Measurements from ENCODE around the gene HDC. TPM values are rescaled to one million over a fixed set of nuclear protein-coding genes. Genes with fewer than 3 reads are reported as not detected.

HDC gene
- total RNA-seq, 1 experiment from 2014 or later: not detected

DNA sequence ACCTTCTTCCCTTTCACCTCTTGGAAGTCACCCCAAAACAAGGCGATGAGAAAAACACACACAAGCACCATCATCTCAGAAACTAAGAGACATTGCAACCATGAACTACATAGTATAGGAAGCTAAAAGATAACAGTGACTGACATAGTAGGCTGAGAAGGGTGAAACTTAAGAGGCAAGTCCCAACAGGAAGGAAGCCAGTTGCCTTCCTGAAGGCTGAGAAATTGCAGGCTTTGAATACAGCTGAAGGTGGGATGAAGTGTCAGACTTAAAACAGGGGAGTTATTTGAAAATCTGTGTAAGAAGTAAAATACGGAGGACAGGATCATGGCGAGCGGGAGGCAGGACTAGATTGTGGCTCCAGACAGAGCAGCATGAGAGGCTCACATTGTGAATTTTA lies 55.7 kb downstream of the HDC start (continued):
- TF ChIP-seq, protein P1, sequence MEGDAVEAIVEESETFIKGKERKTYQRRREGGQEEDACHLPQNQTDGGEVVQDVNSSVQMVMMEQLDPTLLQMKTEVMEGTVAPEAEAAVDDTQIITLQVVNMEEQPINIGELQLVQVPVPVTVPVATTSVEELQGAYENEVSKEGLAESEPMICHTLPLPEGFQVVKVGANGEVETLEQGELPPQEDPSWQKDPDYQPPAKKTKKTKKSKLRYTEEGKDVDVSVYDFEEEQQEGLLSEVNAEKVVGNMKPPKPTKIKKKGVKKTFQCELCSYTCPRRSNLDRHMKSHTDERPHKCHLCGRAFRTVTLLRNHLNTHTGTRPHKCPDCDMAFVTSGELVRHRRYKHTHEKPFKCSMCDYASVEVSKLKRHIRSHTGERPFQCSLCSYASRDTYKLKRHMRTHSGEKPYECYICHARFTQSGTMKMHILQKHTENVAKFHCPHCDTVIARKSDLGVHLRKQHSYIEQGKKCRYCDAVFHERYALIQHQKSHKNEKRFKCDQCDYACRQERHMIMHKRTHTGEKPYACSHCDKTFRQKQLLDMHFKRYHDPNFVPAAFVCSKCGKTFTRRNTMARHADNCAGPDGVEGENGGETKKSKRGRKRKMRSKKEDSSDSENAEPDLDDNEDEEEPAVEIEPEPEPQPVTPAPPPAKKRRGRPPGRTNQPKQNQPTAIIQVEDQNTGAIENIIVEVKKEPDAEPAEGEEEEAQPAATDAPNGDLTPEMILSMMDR (IDR thresholded peaks at IDR 0.05 in 2 of 3, conservative IDR thresholded peaks at IDR 0.05 in 1 of 3; ENCODE audit: borderline replicate concordance in 1 of 3, insufficient read depth in 1 of 3, low read depth in 2 of 3, low read length in 2 of 3): no peak
- TF ChIP-seq JUND (IDR thresholded peaks at IDR 0.05): no peak

DNA sequence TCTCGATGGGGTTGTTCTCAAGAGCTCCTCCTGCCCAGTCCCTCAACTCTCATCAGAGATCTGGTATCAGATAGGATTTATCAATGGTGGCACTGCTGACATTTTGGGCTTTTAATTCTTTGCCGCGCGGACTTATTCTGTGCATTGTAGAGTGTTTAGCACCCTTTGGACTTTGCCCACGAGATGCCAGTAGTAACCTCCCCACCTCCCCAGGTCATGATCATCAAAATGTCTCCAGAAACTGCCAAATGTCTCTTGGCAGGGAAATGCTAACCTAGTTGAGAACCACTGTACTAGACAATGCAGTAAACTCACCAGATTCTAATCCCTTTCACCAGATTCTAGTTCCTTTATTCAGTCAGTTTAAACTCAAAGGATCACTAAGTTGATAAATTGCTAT lies 59.5 kb downstream of the HDC start:
- H3K4me2 ChIP-seq (ENCODE audit: low read length): no peak overlapping the region
- H4K20me1 ChIP-seq (ENCODE audit: insufficient read depth): no peaks in the 10 kb centered on the region
- ATAC-seq (no peak), DNase-seq (ENCODE audit: low read depth, low spot score) (no peak)
- ChIA-PET POLR2A (no interaction called here), RAD21 (ENCODE audit: low non-redundant PET in 1 of 2, low total read pairs in 2 of 2, uncharacterized antibody in 2 of 2, unreplicated experiment in 2 of 2) (no interaction called here), CTCF (no interaction called here)
- H3K79me2 ChIP-seq (ENCODE audit: insufficient read depth, low read length): no peaks in the 10 kb centered on the region
- H3K9me3 ChIP-seq (ENCODE audit: control insufficient read depth in 1 of 2, insufficient read depth in 1 of 2, low read depth in 1 of 2, low read length in 2 of 2): no peaks in the 10 kb centered on the region
- H2AFZ ChIP-seq (ENCODE audit: low read depth, low read length, poor library complexity, severe bottlenecking): no peak overlapping the region
- no peak overlapping the region for H3K9ac ChIP-seq (ENCODE audit: low read length)
- no peak overlapping the region for H3K27ac ChIP-seq (ENCODE audit: low read depth, low read length)
- H3K36me3 ChIP-seq (ENCODE audit: control insufficient read depth in 1 of 2, insufficient read depth in 2 of 2, low read length in 2 of 2): peaks cover 0 to 11% of the 10 kb centered on the region in 2 experiments; a peak in 2 of 4 replicates
- no peaks in the 10 kb centered on the region for H3K27me3 ChIP-seq (ENCODE audit: insufficient read depth, low read length)
- H3K4me3 ChIP-seq (replicated peaks in 1 of 2; ENCODE audit: low read depth in 1 of 2, low read length in 2 of 2): no peak overlapping the region
- no TSS peak for BruUV-seq (replicated peaks)
- intact Hi-C loops (cut with micrococcal nuclease): no loop called here
- TF ChIP-seq TCF7L2 (IDR thresholded peaks at IDR 0.05; ENCODE audit: borderline replicate concordance, extremely low read depth, insufficient read depth, insufficient read length): no peak
- no peak for TF ChIP-seq FOSL1 (IDR thresholded peaks at IDR 0.05; ENCODE audit: low read depth)
- TF ChIP-seq ZFX (IDR thresholded peaks at IDR 0.05): no peak
- peaks cover 9 to 13% of the 10 kb centered on the region in 2 experiments for H3K4me1 ChIP-seq (ENCODE audit: control insufficient read depth in 1 of 2, insufficient read depth in 2 of 2, low read length in 2 of 2)
- no peaks in the 10 kb centered on the region for H3K9me2 ChIP-seq (ENCODE audit: insufficient read depth)

GRCh38 chr15:50202003-50202402 lies 63.5 kb downstream of the HDC start:
- no peaks in the 10 kb centered on the region for H4K20me1 ChIP-seq (ENCODE audit: insufficient read depth)
- ChIA-PET POLR2A (no interaction called here), CTCF (no interaction called here), RAD21 (ENCODE audit: low non-redundant PET in 1 of 2, low total read pairs in 2 of 2, uncharacterized antibody in 2 of 2, unreplicated experiment in 2 of 2) (no interaction called here)
- peaks cover 0 to 9% of the 10 kb centered on the region in 2 experiments; a peak in 1 of 4 replicates for H3K36me3 ChIP-seq (ENCODE audit: control insufficient read depth in 1 of 2, insufficient read depth in 2 of 2, low read length in 2 of 2)
- ATAC-seq: no peak
- DNase-seq (ENCODE audit: low read depth, low spot score): no peak
- intact Hi-C loops (cut with micrococcal nuclease): no loop called here
- no peak overlapping the region for H3K4me2 ChIP-seq (ENCODE audit: low read length)
- no peak overlapping the region for H2AFZ ChIP-seq (ENCODE audit: low read depth, low read length, poor library complexity, severe bottlenecking)
- no peak overlapping the region for H3K4me3 ChIP-seq (replicated peaks in 1 of 2; ENCODE audit: low read depth in 1 of 2, low read length in 2 of 2)
- H3K27ac ChIP-seq (ENCODE audit: low read depth, low read length): no peak overlapping the region
- H3K9me3 ChIP-seq (ENCODE audit: control insufficient read depth in 1 of 2, insufficient read depth in 1 of 2, low read depth in 1 of 2, low read length in 2 of 2): no peaks in the 10 kb centered on the region
- no TSS peak for BruUV-seq (replicated peaks)
- no peaks in the 10 kb centered on the region for H3K79me2 ChIP-seq (ENCODE audit: insufficient read depth, low read length)
- no peaks in the 10 kb centered on the region for H3K4me1 ChIP-seq (ENCODE audit: control insufficient read depth in 1 of 2, insufficient read depth in 2 of 2, low read length in 2 of 2)
- no peaks in the 10 kb centered on the region for H3K9me2 ChIP-seq (ENCODE audit: insufficient read depth)
- H3K27me3 ChIP-seq (ENCODE audit: insufficient read depth, low read length): no peaks in the 10 kb centered on the region
- no peak overlapping the region for H3K9ac ChIP-seq (ENCODE audit: low read length)
- TF ChIP-seq ELF1 (IDR thresholded peaks at IDR 0.05; ENCODE audit: borderline replicate concordance, low read depth) (no peak), SRF (IDR thresholded peaks at IDR 0.05; ENCODE audit: low read depth) (no peak), ZFX (IDR thresholded peaks at IDR 0.05) (no peak), JUND (IDR thresholded peaks at IDR 0.05) (no peak), ATF3 (IDR thresholded peaks at IDR 0.05) (no peak), EGR1 (IDR thresholded peaks at IDR 0.05; ENCODE audit: low read depth) (no peak), POLR2A (IDR thresholded peaks at IDR 0.05; ENCODE audit: borderline replicate concordance, extremely low read depth, insufficient read depth, insufficient read length) (no peak), YY1 (IDR thresholded peaks at IDR 0.05; ENCODE audit: extremely low read depth, insufficient replicate concordance, low read depth, low read length) (no peak), EZH2 (IDR thresholded peaks at IDR 0.05) (no peak)
- TF ChIP-seq, protein P2, sequence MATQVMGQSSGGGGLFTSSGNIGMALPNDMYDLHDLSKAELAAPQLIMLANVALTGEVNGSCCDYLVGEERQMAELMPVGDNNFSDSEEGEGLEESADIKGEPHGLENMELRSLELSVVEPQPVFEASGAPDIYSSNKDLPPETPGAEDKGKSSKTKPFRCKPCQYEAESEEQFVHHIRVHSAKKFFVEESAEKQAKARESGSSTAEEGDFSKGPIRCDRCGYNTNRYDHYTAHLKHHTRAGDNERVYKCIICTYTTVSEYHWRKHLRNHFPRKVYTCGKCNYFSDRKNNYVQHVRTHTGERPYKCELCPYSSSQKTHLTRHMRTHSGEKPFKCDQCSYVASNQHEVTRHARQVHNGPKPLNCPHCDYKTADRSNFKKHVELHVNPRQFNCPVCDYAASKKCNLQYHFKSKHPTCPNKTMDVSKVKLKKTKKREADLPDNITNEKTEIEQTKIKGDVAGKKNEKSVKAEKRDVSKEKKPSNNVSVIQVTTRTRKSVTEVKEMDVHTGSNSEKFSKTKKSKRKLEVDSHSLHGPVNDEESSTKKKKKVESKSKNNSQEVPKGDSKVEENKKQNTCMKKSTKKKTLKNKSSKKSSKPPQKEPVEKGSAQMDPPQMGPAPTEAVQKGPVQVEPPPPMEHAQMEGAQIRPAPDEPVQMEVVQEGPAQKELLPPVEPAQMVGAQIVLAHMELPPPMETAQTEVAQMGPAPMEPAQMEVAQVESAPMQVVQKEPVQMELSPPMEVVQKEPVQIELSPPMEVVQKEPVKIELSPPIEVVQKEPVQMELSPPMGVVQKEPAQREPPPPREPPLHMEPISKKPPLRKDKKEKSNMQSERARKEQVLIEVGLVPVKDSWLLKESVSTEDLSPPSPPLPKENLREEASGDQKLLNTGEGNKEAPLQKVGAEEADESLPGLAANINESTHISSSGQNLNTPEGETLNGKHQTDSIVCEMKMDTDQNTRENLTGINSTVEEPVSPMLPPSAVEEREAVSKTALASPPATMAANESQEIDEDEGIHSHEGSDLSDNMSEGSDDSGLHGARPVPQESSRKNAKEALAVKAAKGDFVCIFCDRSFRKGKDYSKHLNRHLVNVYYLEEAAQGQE (IDR thresholded peaks at IDR 0.05; ENCODE audit: low read depth): no peak
